Measurements from ENCODE around the gene LCE5A.
"Not testable (repeated sequence)": the region's sequence is repeated elsewhere in the genome, so short reads cannot be mapped to it uniquely, and the experiment has no call there.

The LCE5A gene

GRCh38 chr1:152479792-152480595 lies 30.6 kb upstream of the LCE5A start:
- peak; percentile 82 for DNase-seq
- Histone ChIP-seq H3K4me1 (no peaks in the 10 kb centered on the region), H3K9me3 (no peaks in the 10 kb centered on the region)

GRCh38 chr1:152481869-152482664 lies 28.5 kb upstream of the LCE5A start:
- Histone ChIP-seq H3K27me3 (no peaks in the 10 kb centered on the region), H3K4me3 (ENCODE audit: low read depth, low read length) (no peak overlapping the region), H3K9me3 (no peaks in the 10 kb centered on the region), H3K4me1 (no peaks in the 10 kb centered on the region), H3K36me3 (no peaks in the 10 kb centered on the region)
- TF ChIP-seq CTCF (IDR thresholded peaks at IDR 0.05; ENCODE audit: low read depth, low read length), result no peak
- no peak for DNase-seq

More at GRCh38 chr1:152479792-152480595, 30.6 kb upstream of the LCE5A start:
- Histone ChIP-seq H3K27me3 (no peaks in the 10 kb centered on the region), H3K4me3 (ENCODE audit: low read depth, low read length) (no peak overlapping the region), H3K36me3 (no peaks in the 10 kb centered on the region)
- peak; percentile 73 for TF ChIP-seq CTCF (IDR thresholded peaks at IDR 0.05; ENCODE audit: low read depth, low read length)

- Histone ChIP-seq H3K36me3 (no peaks in the 10 kb centered on the region), H3K4me3 (ENCODE audit: low read depth, low read length) (no peak overlapping the region), H3K27me3 (no peaks in the 10 kb centered on the region), H3K9me3 (no peaks in the 10 kb centered on the region), H3K4me1 (no peaks in the 10 kb centered on the region)
- peak; percentile 19 for DNase-seq
- TF ChIP-seq CTCF (IDR thresholded peaks at IDR 0.05; ENCODE audit: low read depth, low read length), result peak; percentile 61
Observed at GRCh38 chr1:152486400-152487006, 24.1 kb upstream of the LCE5A start.

- H3K9me3 ChIP-seq, result no peaks in the 10 kb centered on the region
- no peak for DNase-seq
- no peaks in the 10 kb centered on the region for H3K36me3 ChIP-seq
- no peaks in the 10 kb centered on the region for H3K27me3 ChIP-seq
- no peaks in the 10 kb centered on the region for H3K4me1 ChIP-seq
- no peak for TF ChIP-seq CTCF (IDR thresholded peaks at IDR 0.05; ENCODE audit: low read depth, low read length)
- no peak overlapping the region for H3K4me3 ChIP-seq (ENCODE audit: low read depth, low read length)
Observed at GRCh38 chr1:152487871-152488270, 22.7 kb upstream of the LCE5A start.

GRCh38 chr1:152491537-152491936 lies 19.1 kb upstream of the LCE5A start:
- DNase-seq; H3K9me3 ChIP-seq; H3K36me3 ChIP-seq; H3K27me3 ChIP-seq; H3K4me3 ChIP-seq (ENCODE audit: low read depth, low read length); H3K4me1 ChIP-seq: not testable (repeated sequence)
- TF ChIP-seq CTCF (IDR thresholded peaks at IDR 0.05; ENCODE audit: low read depth, low read length), result peak; percentile 13; the same call in 1 of the 2 replicates
